GM12878 (cell line): ENCODE data around the gene DAZAP2. TPM values are rescaled to one million over a fixed set of nuclear protein-coding genes. Genes with fewer than 3 reads are reported as not detected.

Experiments used
- ATAC-seq: fragments of 200-7000 bp; cut with Tn5 transposase; 3 replicates; pipeline ENCODE4 v1.9.1; 2020; ENCODE audit warnings: mild to moderate bottlenecking, moderate library complexity
- BruUV-seq: library from RNA; stranded (reverse); fragments of 400-500 nt; replicated peaks from 2 replicates; lab custom pipeline; 2021; lab: Mats Ljungman, UMichigan
- CTCF ChIA-PET: fragments of 300-600 bp; sonication (Branson Sonifier 250); formaldehyde crosslinking; extraction: SDS; loops from one replicate; lab custom pipeline; 2021; ENCODE audit warnings: inconsistent platforms; lab: Yijun Ruan, JAX
- POLR2A ChIA-PET: fragments of 350-600 bp; formaldehyde crosslinking; extraction: SDS; loops from one replicate; lab custom pipeline; 2021; ENCODE audit warnings: inconsistent platforms; lab: Charles Lee
- RAD21 ChIA-PET: fragments of 300-600 bp; sonication (Branson Sonifier 250); formaldehyde crosslinking; loops from one replicate; lab custom pipeline; 2023; ENCODE audit warnings: antibody characterized with exemption; ENCODE audit not compliant: unreplicated experiment; lab: Charles Lee
- SMC1A ChIA-PET: fragments of 300-600 bp; sonication (Branson Sonifier 250); formaldehyde crosslinking; loops from one replicate; lab custom pipeline; 2023; ENCODE audit not compliant: unreplicated experiment, uncharacterized antibody; lab: Charles Lee
- DNase-seq: peaks from one replicate; pipeline ENCODE4 v3.0.0-alpha.2; 2011; ENCODE audit warnings: low read depth, low spot score
- FAIRE-seq: peaks from 3 replicates; lab custom pipeline; 2011; peaks lifted over from hg19 to GRCh38; lab: Jason Lieb, UNC
- H2AFZ ChIP-seq: 2 replicates; pipeline ENCODE4 v1.6.0; 2011; ENCODE audit warnings: low read depth, low read length, control low read depth; ENCODE audit not compliant: control insufficient read depth
- H3K27ac ChIP-seq: 2 replicates; pipeline ENCODE4 v1.5.1; 2011; ENCODE audit warnings: control low read depth; ENCODE audit not compliant: control insufficient read depth, insufficient read depth
- H3K27me3 ChIP-seq, 2 experiments: replicated peaks in 1 of 2; 2 replicates each; pipeline versions ENCODE4 v1.6.0 to v1.6.1; 2011; ENCODE audit warnings: low read length in 1 of 2; ENCODE audit not compliant: control insufficient read depth in 2 of 2, insufficient read depth in 2 of 2
- H3K36me3 ChIP-seq, 2 experiments: 2 replicates each; pipeline ENCODE4 v1.5.1; 2011; ENCODE audit warnings: low read length in 1 of 2; ENCODE audit not compliant: control insufficient read depth in 2 of 2, insufficient read depth in 2 of 2
- H3K4me1 ChIP-seq: 2 replicates; pipeline ENCODE4 v1.6.1; 2011; ENCODE audit warnings: mild to moderate bottlenecking, low read length, moderate library complexity, mixed read lengths; ENCODE audit not compliant: control insufficient read depth, insufficient read depth
- H3K4me2 ChIP-seq: 2 replicates; pipeline ENCODE4 v1.6.0; 2011; ENCODE audit warnings: control low read depth; ENCODE audit not compliant: control insufficient read depth, insufficient read depth
- H3K4me3 ChIP-seq: fragments of 200-600 bp; sonication (generic); 2 replicates; pipeline ENCODE4 v1.5.1; 2016
- H3K79me2 ChIP-seq: 2 replicates; pipeline ENCODE4 v1.6.0; 2011; ENCODE audit warnings: low read length; ENCODE audit not compliant: control insufficient read depth, insufficient read depth
- H3K9ac ChIP-seq: 2 replicates; pipeline ENCODE4 v1.8.0; 2011; ENCODE audit warnings: low read length, control low read depth, mixed read lengths; ENCODE audit not compliant: control insufficient read depth, insufficient read depth
- H3K9me3 ChIP-seq: replicated peaks from 3 replicates; pipeline ENCODE4 v1.5.1; 2011; ENCODE audit warnings: mild to moderate bottlenecking, low read length; ENCODE audit not compliant: control insufficient read depth, insufficient read depth
- H4K20me1 ChIP-seq: 2 replicates; pipeline ENCODE4 v1.6.0; 2011; ENCODE audit not compliant: control insufficient read depth, insufficient read depth
- HCFC1 ChIP-seq: fragments of 150-350 bp; IDR thresholded peaks from 2 replicates; pipeline ENCODE4 v1.6.1; 2014; ENCODE audit warnings: low read length
- JUND ChIP-seq: IDR thresholded peaks from 2 replicates; pipeline ENCODE4 v1.6.1; 2012; ENCODE audit warnings: low read depth, mild to moderate bottlenecking, low read length, improper control_type of control experiment, moderate library complexity
- NFYA ChIP-seq: IDR thresholded peaks from 2 replicates; pipeline ENCODE4 v1.6.1; 2011; ENCODE audit warnings: low read depth, mild to moderate bottlenecking, low read length, improper control_type of control experiment, borderline replicate concordance
- NR2F1 ChIP-seq: fragments of 450-650 bp; conservative IDR thresholded peaks from 2 replicates; pipeline ENCODE4 v1.6.1; 2017; ENCODE audit warnings: mild to moderate bottlenecking
- RAD21 ChIP-seq: IDR thresholded peaks from 2 replicates; pipeline ENCODE4 v1.6.1; 2011; ENCODE audit warnings: mild to moderate bottlenecking, low read depth, low read length, moderate library complexity; ENCODE audit not compliant: insufficient read depth
- SP1 ChIP-seq: IDR thresholded peaks from one replicate; pipeline ENCODE4 v1.6.1; 2011; ENCODE audit warnings: low read depth, low read length
- ZNF24 ChIP-seq: fragments of 450-650 bp; IDR thresholded peaks from 2 replicates; pipeline ENCODE4 v1.6.1; 2017; ENCODE audit warnings: antibody characterized with exemption, mild to moderate bottlenecking
- WGBS: methylation state at CpG from one replicate; pipeline ENCODE4 v1.1.6; 2016; ENCODE audit warnings: low lambda C conversion rate; ENCODE audit not compliant: insufficient replicate concordance, insufficient coverage; ENCODE audit errors: missing lambda C conversion rate; 5-methylcytosine and 5-hydroxymethylcytosine counted together
- in situ Hi-C: fragments of 300-500 bp; cut with MboI; formaldehyde crosslinking; loops from 9 replicates; pipeline ENCODE4 v1.14.3; 2018; ENCODE audit warnings: mixed read lengths
- intact Hi-C: fragments of 100-400 bp; cut with micrococcal nuclease; formaldehyde crosslinking; loops from one replicate; pipeline ENCODE4 v1.14.2; 2022; ENCODE audit not compliant: unreplicated experiment
- polyA plus RNA-seq, 11 experiments: library from polyadenylated mRNA; depleted of rRNA in 4 of 11; unstranded in 6 of 11; stranded (reverse) in 5 of 11; fragments of >200 nt; fragmentation: Nextera tagmentation in 4 of 11; fragmentation: Illumina TruSeq in 1 of 11; extraction: Ambion mirVana in 4 of 11; extraction: Trizol in 1 of 11; gene quantifications; 1 replicate in 1 of 11; 2 replicates in 10 of 11; pipeline versions ENCODE4 v1.2.1 to v1.2.3, GENCODE V29; 2011 to 2016; ENCODE audit warnings: inconsistent platforms in 2 of 11, missing spikeins in 2 of 11, low read depth in 1 of 11
- total RNA-seq, 4 experiments: library from RNA; depleted of rRNA in 3 of 4; stranded (reverse); fragments of >200 nt in 3 of 4; fragmentation: Illumina TruSeq in 1 of 4; extraction: Trizol in 1 of 4; gene quantifications; 2 replicates each; pipeline versions ENCODE4 v1.2.1 to v1.2.3, GENCODE V29; 2013 to 2021
- TF ChIP-seq, protein P1 (sequence below): fragments of 450-650 bp; IDR thresholded peaks from 2 replicates; pipeline ENCODE4 v1.6.1; 2017; ENCODE audit warnings: low read depth, mild to moderate bottlenecking, moderate library complexity

The DAZAP2 gene
- total and polyA plus RNA-seq, 10 of the 15 experiments (the other 5 are each of a cell fraction or from before 2014, with no cell fraction given), result 71.0 to 267 (median 158) TPM

DNA sequence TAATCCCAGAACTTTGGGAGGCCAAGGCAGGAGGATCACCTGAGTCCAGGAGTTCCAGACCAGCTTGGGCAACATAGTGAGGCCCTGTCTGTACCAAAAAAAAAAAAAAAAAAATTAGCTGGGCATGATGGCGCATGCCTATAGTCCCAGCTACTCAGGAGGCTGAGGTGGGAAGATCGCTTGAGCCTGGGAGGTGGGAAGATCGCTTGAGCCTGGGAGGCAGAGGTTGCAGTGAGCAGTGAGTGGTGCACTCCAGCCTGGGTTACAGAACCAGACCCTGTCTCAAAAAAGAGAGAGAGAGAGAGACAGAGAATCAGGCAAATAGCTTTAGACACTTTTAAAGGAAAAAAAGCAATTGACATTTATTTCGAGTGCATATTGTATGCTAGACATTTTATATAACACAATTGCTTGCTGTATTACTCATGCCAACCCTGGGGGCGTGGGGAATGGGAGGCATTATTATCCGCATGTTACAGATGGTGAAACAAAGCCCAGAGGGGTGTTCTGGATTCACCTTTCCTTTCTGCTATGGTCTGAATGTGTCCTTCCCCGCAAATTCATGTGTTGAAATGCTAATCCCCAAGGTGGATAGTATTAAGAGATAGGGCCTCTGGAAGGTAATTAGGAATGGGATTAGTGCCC lies 30.5 kb upstream of the DAZAP2 start (continued):
- no peak for TF ChIP-seq NR2F1

DNA sequence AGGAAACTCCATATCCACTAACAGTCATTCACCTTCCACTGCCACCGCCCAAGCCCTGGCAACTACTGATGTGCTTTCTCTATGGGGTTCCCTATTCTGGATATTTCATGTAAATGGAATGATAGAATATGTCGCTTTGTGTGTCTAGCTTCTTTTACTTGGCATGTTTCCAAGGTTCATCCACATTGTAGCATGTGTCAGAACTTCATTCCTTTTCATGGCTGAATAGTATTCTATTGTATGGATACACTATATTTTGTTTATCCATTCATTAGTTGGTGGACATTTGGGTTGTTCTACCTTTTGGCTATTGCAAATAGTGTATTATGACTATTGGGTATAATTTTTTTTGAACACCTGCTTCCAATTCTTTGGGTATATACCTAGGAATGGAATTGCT lies 29.4 kb upstream of the DAZAP2 start:
- BruUV-seq, result no TSS peak
- Histone ChIP-seq H3K4me2 (no peak overlapping the region), H3K79me2 (no peaks in the 10 kb centered on the region), H3K36me3 (no peaks in the 10 kb centered on the region), H3K27me3 (no peaks in the 10 kb centered on the region), H3K9ac (no peak overlapping the region), H3K4me1 (no peaks in the 10 kb centered on the region), H4K20me1 (no peaks in the 10 kb centered on the region), H3K4me3 (no peak overlapping the region), H3K27ac (no peak overlapping the region), H2AFZ (no peak overlapping the region), H3K9me3 (no peaks in the 10 kb centered on the region)
- TF ChIP-seq SP1 (no peak), ZNF24 (no peak), NFYA (no peak), HCFC1 (no peak), RAD21 (no peak), JUND (no peak)
- TF ChIP-seq, protein P1, sequence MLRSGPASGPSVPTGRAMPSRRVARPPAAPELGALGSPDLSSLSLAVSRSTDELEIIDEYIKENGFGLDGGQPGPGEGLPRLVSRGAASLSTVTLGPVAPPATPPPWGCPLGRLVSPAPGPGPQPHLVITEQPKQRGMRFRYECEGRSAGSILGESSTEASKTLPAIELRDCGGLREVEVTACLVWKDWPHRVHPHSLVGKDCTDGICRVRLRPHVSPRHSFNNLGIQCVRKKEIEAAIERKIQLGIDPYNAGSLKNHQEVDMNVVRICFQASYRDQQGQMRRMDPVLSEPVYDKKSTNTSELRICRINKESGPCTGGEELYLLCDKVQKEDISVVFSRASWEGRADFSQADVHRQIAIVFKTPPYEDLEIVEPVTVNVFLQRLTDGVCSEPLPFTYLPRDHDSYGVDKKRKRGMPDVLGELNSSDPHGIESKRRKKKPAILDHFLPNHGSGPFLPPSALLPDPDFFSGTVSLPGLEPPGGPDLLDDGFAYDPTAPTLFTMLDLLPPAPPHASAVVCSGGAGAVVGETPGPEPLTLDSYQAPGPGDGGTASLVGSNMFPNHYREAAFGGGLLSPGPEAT, result no peak
- ATAC-seq, result no peak
- CTCF ChIA-PET, result interaction anchor here (1.8 kb wide), 1 partner anchor 44 kb away, joined by 7 read pairs; no protein-coding TSS in a partner anchor
- POLR2A ChIA-PET, result no interaction called here
- 67% methylated on average over 2 of the region's 2 CpGs for WGBS
- in situ Hi-C loops (no loop called here), intact Hi-C loops (no loop called here)
- FAIRE-seq, result no peak
- SMC1A ChIA-PET, result no interaction called here
- DNase-seq, result no peak
- RAD21 ChIA-PET, result no interaction called here
